Calu3 (cell line): ENCODE measurements around the gene NFATC1. TPM values are rescaled to one million over a fixed set of nuclear protein-coding genes. Genes with fewer than 3 reads are reported as not detected.

Experiments used
- BruUV-seq: library from RNA; stranded (reverse); fragments of 400-500 nt; replicated peaks from 2 replicates; lab custom pipeline; 2021; lab: Mats Ljungman, UMichigan
- CTCF ChIA-PET: fragments of 300-600 bp; sonication (Branson Sonifier 250); formaldehyde crosslinking; loops from one replicate; lab custom pipeline; 2022; ENCODE audit warnings: antibody characterized with exemption; lab: Charles Lee
- DNase-seq: peaks from one replicate; pipeline ENCODE4 v3.0.0; 2022
- H3K27ac Mint-ChIP-seq: one replicate; pipeline ENCODE4 v1.8.0; 2022; ENCODE audit warnings: mixed read lengths; ENCODE audit not compliant: unreplicated experiment
- H3K27me3 Mint-ChIP-seq: one replicate; pipeline ENCODE4 v1.8.0; 2022; ENCODE audit warnings: mixed read lengths; ENCODE audit not compliant: unreplicated experiment
- H3K36me3 Mint-ChIP-seq: one replicate; pipeline ENCODE4 v1.8.0; 2022; ENCODE audit warnings: mild to moderate bottlenecking, moderate library complexity, mixed read lengths; ENCODE audit not compliant: insufficient read depth, unreplicated experiment
- H3K4me1 Mint-ChIP-seq: one replicate; pipeline ENCODE4 v1.8.0; 2022; ENCODE audit warnings: mild to moderate bottlenecking, low read depth, mixed read lengths; ENCODE audit not compliant: unreplicated experiment
- H3K4me3 Mint-ChIP-seq: one replicate; pipeline ENCODE4 v1.8.0; 2022; ENCODE audit warnings: mild to moderate bottlenecking, low read depth, moderate library complexity, mixed read lengths; ENCODE audit not compliant: unreplicated experiment
- H3K9me3 Mint-ChIP-seq: one replicate; pipeline ENCODE4 v1.8.0; 2022; ENCODE audit warnings: low read depth, mixed read lengths; ENCODE audit not compliant: unreplicated experiment
- intact Hi-C: fragments of 100-400 bp; cut with micrococcal nuclease; formaldehyde crosslinking; loops from one replicate; pipeline ENCODE4 v1.10.0; 2022; ENCODE audit not compliant: unreplicated experiment
- total RNA-seq: library from RNA; stranded (reverse); gene quantifications from 2 replicates; pipeline ENCODE4 v1.2.3, GENCODE V29; 2022
- TF ChIP-seq, protein P1 (sequence below): fragments of 200-600 bp; IDR thresholded peaks from one replicate; pipeline ENCODE4 v1.8.0; 2022; ENCODE audit warnings: antibody characterized with exemption; ENCODE audit not compliant: unreplicated experiment

The NFATC1 gene
- total RNA-seq, 1 experiment from 2014 or later: 5.9 TPM

- no peaks in the 10 kb centered on the region for H3K27me3 Mint-ChIP-seq
- H3K4me3 Mint-ChIP-seq: no peak overlapping the region
- H3K4me1 Mint-ChIP-seq: no peaks in the 10 kb centered on the region
- CTCF ChIA-PET: no interaction called here
- peaks cover 19% of the 10 kb centered on the region for H3K36me3 Mint-ChIP-seq
- TF ChIP-seq, protein P1, sequence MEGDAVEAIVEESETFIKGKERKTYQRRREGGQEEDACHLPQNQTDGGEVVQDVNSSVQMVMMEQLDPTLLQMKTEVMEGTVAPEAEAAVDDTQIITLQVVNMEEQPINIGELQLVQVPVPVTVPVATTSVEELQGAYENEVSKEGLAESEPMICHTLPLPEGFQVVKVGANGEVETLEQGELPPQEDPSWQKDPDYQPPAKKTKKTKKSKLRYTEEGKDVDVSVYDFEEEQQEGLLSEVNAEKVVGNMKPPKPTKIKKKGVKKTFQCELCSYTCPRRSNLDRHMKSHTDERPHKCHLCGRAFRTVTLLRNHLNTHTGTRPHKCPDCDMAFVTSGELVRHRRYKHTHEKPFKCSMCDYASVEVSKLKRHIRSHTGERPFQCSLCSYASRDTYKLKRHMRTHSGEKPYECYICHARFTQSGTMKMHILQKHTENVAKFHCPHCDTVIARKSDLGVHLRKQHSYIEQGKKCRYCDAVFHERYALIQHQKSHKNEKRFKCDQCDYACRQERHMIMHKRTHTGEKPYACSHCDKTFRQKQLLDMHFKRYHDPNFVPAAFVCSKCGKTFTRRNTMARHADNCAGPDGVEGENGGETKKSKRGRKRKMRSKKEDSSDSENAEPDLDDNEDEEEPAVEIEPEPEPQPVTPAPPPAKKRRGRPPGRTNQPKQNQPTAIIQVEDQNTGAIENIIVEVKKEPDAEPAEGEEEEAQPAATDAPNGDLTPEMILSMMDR: no peak
- H3K9me3 Mint-ChIP-seq: no peaks in the 10 kb centered on the region
- intact Hi-C loops: no loop called here
- no peak overlapping the region for H3K27ac Mint-ChIP-seq
- DNase-seq: no peak
- no TSS peak for BruUV-seq
Observed at GRCh38 chr18:79405019-79405780, 9.5 kb downstream of the NFATC1 start.

- TF ChIP-seq, protein P1: no peak
- Mint-ChIP-seq H3K4me1 (no peaks in the 10 kb centered on the region), H3K36me3 (peaks cover 18% of the 10 kb centered on the region), H3K9me3 (no peaks in the 10 kb centered on the region), H3K27me3 (no peaks in the 10 kb centered on the region), H3K4me3 (no peak overlapping the region), H3K27ac (no peak overlapping the region)
- intact Hi-C loops: no loop called here
- DNase-seq: no peak
- CTCF ChIA-PET: no interaction called here
- BruUV-seq: no TSS peak
Observed at GRCh38 chr18:79405781-79406575, 10.2 kb downstream of the NFATC1 start.

DNA sequence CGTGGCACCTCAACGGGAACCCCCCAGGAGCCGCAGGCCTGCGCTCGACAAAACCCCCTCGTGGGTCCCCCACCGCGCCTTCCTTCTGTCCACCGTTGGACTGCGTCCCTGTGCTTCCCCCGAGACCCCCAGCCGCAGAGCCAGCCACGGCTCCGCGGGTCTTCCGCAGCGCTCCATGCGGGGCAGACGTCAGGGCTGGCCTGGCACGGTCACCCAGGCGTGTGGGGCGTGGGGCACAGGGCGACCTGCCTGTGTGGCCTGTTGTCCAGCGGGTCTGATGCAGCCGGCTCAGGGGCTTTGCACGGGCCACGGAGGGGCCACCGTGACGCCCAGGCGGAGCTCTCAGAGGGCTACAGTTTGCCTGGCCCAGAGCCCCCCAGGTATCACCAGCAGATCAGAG lies 11.0 kb downstream of the NFATC1 start:
- H3K4me1 Mint-ChIP-seq: no peaks in the 10 kb centered on the region
- DNase-seq: no peak
- no peak overlapping the region for H3K27ac Mint-ChIP-seq
- TF ChIP-seq, protein P1: no peak
- H3K4me3 Mint-ChIP-seq: no peak overlapping the region
- BruUV-seq: no TSS peak
- CTCF ChIA-PET: no interaction called here
- no peaks in the 10 kb centered on the region for H3K27me3 Mint-ChIP-seq
- H3K36me3 Mint-ChIP-seq: peaks cover 11% of the 10 kb centered on the region
- intact Hi-C loops: no loop called here
- no peaks in the 10 kb centered on the region for H3K9me3 Mint-ChIP-seq

- Mint-ChIP-seq H3K36me3 (peaks cover 11% of the 10 kb centered on the region), H3K9me3 (peaks cover 2% of the 10 kb centered on the region), H3K4me3 (no peak overlapping the region), H3K27me3 (no peaks in the 10 kb centered on the region), H3K4me1 (no peaks in the 10 kb centered on the region), H3K27ac (no peak overlapping the region)
- intact Hi-C loops: no loop called here
- no peak for DNase-seq
- no TSS peak for BruUV-seq
- CTCF ChIA-PET: no interaction called here
- TF ChIP-seq, protein P1: no peak
Observed at GRCh38 chr18:79409313-79409712, 13.6 kb downstream of the NFATC1 start.
